ENCODE measurements around the gene ANKRD63.

- TF ChIP-seq POLR2A (IDR thresholded peaks at IDR 0.05; ENCODE audit: extremely low read depth, insufficient read length) (no peak), MYC (IDR thresholded peaks at IDR 0.05; ENCODE audit: low read depth, low read length) (no peak), CTCF (IDR thresholded peaks at IDR 0.05; ENCODE audit: low read depth, low read length) (no peak), MAX (IDR thresholded peaks at IDR 0.05; ENCODE audit: low read depth, low read length) (no peak)
These were observed 44.6 kb upstream of the ANKRD63 start for GRCh38 chr15:40327457-40327856.

Measured in NB4 (cell line).